ENCODE data around the gene USP10.

Gene USP10

GRCh38 chr16:84699712-84700445 lies at the start of gene USP10:
USP10 (plus strand) TSS chr16:84700000; CDS start chr16:84700091, 91 bp downstream.
- TF ChIP-seq, protein P1, sequence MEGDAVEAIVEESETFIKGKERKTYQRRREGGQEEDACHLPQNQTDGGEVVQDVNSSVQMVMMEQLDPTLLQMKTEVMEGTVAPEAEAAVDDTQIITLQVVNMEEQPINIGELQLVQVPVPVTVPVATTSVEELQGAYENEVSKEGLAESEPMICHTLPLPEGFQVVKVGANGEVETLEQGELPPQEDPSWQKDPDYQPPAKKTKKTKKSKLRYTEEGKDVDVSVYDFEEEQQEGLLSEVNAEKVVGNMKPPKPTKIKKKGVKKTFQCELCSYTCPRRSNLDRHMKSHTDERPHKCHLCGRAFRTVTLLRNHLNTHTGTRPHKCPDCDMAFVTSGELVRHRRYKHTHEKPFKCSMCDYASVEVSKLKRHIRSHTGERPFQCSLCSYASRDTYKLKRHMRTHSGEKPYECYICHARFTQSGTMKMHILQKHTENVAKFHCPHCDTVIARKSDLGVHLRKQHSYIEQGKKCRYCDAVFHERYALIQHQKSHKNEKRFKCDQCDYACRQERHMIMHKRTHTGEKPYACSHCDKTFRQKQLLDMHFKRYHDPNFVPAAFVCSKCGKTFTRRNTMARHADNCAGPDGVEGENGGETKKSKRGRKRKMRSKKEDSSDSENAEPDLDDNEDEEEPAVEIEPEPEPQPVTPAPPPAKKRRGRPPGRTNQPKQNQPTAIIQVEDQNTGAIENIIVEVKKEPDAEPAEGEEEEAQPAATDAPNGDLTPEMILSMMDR (conservative IDR thresholded peaks at IDR 0.05; ENCODE audit: low read depth, low read length): no peak
- peak within 1 kb of the TSS; percentile 82 for H3K4me3 ChIP-seq (ENCODE audit: low read depth, low read length)
- peak; percentile 70 for DNase-seq (ENCODE audit: low read depth)

DNA sequence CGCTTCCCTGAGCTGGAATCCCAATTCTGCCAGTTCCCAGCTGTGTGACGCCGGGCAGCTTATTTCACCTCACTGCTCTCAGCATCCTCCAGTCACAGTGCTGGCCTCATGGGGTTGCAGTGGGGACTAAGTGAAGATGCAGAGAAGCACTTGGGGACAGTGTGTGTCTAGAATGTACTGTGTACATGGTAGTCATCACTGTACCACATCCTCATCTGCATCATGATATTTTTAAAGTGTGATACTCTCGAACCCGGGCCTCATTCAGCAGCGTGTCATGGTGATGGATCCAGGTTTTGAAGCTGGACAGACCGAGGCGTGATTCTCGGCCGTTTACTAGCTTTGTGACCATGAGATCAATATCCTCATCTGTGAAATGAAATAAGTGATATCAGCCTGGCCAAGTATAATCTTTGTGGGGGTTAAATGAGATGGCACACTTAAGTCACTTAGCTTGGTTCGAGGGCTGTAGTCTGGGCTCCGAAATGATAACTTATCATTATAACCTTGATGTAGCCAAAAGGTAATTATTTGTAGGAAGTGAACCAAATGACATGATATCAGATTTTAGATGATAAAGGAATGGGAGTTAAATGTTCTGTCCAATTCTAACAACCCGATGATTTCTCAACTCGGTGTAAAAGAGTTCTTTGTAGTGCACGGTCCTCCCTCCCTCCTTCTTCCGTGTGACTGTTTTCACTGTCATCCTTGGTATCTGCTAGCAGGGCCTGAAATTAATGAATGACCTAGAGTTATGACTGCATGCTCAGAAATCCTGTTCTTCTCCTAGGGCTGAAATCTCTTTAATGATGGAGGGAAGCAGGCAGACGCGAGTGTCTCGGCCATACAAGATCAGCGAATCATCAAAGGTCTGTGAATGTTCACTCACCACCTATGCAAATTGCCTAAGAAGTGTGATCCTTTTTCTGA lies 49.5 kb upstream of the USP10 start:
- H3K4me3 ChIP-seq (ENCODE audit: low read depth, low read length): no peak overlapping the region
- TF ChIP-seq, protein P1 (conservative IDR thresholded peaks at IDR 0.05; ENCODE audit: low read depth, low read length): no peak
- peak; percentile 29 for DNase-seq (ENCODE audit: low read depth)

GRCh38 chr16:84652566-84652965 lies 47.2 kb upstream of the USP10 start:
- no peak overlapping the region for H3K4me3 ChIP-seq (ENCODE audit: low read depth, low read length)
- no peak for DNase-seq (ENCODE audit: low read depth)

GRCh38 chr16:84654238-84654637 lies 45.6 kb upstream of the USP10 start:
- DNase-seq (ENCODE audit: low read depth): no peak
- TF ChIP-seq, protein P1 (conservative IDR thresholded peaks at IDR 0.05; ENCODE audit: low read depth, low read length): no peak

More at GRCh38 chr16:84652566-84652965, 47.2 kb upstream of the USP10 start:
- TF ChIP-seq, protein P1 (conservative IDR thresholded peaks at IDR 0.05; ENCODE audit: low read depth, low read length): no peak

GRCh38 chr16:84654998-84655397 lies 44.8 kb upstream of the USP10 start:
- TF ChIP-seq, protein P1 (conservative IDR thresholded peaks at IDR 0.05; ENCODE audit: low read depth, low read length): no peak
- no peak for DNase-seq (ENCODE audit: low read depth)
- H3K4me3 ChIP-seq (ENCODE audit: low read depth, low read length): no peak overlapping the region

More at GRCh38 chr16:84654238-84654637, 45.6 kb upstream of the USP10 start:
- H3K4me3 ChIP-seq (ENCODE audit: low read depth, low read length): no peak overlapping the region

- TF ChIP-seq, protein P1 (conservative IDR thresholded peaks at IDR 0.05; ENCODE audit: low read depth, low read length): no peak
- no peak overlapping the region for H3K4me3 ChIP-seq (ENCODE audit: low read depth, low read length)
- no peak for DNase-seq (ENCODE audit: low read depth)
Observed at GRCh38 chr16:84656649-84657048, 43.2 kb upstream of the USP10 start.

Data from choroid plexus epithelial cell (primary cell).